Raji (cell line): ENCODE data around the gene ME3.

Source experiments
- POLR2A ChIP-seq: IDR thresholded peaks from 2 replicates; pipeline ENCODE4 v1.6.1; 2011; ENCODE audit warnings: low read depth, low read length, control low read depth; ENCODE audit not compliant: insufficient read depth

The ME3 gene

DNA sequence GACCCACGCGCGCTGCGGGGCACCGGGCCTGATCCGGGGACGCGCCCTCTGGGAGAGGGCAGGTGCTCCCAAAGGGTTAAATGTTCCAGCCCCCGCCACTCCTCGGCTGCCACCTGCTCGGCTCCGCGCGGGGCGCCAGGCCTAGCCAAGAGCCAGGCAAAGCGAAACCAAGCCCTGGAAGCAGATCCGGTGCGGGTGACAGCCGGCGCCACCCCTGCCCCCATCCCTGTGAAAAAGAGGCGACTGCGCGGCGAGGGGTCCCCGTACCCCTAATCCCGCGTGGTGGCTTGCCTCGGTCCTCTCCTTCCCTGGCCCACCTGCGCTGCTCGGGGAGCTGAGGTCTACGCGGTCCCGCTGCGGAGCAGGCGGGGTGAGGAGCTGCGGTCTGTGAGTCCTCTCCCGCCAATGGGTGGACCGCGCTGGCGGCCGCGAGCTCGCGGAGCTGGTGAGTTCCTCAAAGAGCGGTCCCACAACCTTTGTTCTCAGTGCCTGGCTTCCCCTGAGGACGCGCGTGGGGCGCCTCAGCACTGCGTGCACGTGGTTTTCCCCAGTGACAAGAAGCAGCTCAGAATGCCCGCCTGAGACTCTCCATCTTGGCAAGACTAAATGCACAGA, at the start of gene ME3:
Gene ME3, minus strand, starts transcription at position 610 of the 615 bp plus-strand sequence.
- TF ChIP-seq POLR2A = no peak

DNA sequence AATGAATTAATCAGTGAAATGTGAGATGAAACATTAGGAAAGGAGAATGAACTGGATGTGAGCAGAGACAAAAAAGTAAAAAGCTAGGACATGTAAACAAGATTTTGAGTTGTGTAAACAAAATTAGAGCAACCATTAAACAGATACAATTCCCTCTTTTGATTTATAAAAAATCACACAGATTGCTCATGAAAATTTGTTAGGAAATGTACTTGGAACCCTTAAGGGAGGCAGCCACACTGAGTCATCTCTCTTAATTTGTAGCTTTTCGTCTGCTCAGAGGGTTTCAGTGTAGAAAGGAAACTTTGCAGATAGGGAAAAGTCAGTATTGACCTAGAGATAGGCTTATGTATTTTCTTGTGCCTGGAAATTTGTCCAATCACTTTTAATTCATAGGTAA, 49.6 kb upstream of the ME3 start:
- TF ChIP-seq POLR2A = no peak

DNA sequence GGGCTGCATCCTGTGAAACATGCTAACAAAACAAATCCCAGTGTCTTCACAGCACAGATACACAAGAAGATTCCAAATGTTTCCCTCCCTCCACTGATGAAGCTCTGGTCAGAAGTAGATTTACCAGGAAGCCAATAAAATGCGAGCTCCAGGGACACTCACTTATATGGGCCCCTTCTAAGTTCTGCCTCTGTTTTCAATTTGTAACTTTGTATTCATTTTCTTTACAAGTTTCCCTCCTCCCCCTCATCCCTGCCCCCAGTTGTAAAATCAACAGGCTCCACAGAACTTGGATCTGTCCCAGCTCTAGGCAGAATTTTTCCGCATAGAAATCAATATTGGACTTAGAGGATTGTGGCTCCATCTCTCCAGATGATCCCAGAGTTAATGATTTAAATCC, 48.1 kb upstream of the ME3 start:
- TF ChIP-seq POLR2A = no peak

DNA sequence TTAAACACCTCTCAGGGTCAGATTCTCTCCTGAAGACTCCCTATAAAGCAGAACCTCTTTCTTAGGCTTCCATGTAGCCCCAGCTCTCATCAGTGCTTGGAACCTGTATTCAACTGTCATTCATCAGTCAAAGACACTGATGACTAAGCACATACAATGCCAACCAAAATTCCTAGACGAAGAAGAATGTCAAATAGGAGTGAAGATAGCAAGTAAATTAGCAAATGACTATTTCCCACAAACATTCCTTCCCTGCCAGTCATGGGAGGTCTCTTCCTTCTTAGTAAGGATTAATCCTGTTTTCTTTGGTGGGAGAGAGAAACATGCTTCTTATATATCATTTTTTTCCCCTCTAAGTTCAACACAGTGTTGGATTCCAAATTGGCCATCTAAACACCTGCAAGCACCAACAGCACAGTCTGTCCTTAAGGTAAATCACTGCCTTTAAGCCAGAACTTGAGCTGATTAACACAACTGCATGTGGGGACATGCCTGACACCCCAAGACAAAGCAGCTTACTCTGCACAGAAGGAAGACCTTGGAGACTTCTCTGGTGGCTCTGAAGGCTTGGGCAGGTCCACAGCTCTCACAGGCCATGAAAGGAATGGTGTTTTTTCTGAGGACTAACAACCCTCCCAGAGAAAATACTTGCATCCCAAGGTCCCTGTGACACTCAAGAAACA, 47.5 kb upstream of the ME3 start:
- no peak for TF ChIP-seq POLR2A

DNA sequence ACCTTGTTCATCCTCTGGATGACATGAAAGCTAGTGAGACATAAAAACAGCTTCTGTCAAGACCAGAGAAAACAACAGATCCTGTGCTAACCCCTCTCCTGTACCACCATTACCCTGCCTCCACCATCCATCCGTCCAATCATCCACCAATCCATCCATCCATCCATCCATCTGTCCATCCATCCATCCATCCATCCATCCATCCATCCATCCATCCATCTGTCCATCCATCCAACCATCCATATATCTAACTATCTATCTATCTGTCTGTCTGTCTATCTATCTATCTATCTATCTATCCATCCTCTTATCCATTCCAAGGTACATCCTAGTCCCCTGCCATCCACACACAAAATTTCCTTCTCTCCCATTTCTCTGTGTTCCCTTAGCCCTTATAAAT, 46.6 kb upstream of the ME3 start:
- TF ChIP-seq POLR2A = no peak

DNA sequence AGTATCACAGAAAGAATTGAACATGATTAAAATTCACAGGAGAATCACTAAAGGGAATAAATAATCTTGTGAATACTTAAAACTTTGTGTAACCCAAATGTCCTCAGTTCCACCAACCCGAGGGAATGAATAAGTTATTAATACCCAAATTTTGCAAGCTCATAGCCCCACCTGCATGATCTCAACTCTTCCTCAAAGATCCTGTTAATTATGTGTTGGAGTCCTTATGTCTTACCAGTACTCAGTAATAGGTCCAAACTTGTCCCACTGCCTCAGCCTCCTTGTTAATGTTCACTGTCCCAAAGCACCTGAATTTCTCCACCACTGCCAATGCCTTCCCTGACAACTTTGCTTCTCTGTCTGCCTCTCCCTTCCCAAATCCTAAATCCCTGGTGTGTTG, 46.1 kb upstream of the ME3 start:
- TF ChIP-seq POLR2A = no peak

DNA sequence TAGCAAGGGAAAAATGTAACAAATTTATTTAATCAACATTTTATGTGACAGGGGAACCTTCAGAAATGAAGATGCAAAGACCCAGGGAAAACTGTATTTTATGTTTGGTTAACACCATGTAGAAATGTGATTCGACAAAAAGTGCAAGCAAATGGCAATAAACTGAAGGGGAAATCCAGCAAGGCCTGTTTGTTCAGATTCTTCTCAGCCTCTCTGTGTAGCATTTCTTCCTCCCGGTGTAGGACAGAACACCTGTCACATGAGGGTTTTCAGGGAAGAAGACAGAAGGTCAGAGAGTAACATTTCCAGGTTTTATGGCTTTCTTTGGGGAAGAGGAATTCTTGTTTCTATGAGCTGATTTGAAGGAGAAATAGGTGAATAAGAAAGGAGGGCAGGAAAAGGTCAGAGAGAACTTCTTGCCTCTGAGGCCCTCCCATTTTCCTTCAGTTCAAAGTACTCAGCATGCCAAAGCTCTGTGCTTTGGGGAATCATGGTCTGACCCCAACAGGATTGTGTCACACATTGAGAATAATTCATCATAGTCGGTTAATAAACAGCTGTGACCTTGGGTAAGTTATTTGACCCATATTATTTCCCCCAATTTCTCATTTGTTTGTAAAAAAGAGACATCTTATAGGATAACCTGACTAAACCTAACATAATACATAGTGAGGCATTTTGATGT, 45.5 kb upstream of the ME3 start:
- no peak for TF ChIP-seq POLR2A

DNA sequence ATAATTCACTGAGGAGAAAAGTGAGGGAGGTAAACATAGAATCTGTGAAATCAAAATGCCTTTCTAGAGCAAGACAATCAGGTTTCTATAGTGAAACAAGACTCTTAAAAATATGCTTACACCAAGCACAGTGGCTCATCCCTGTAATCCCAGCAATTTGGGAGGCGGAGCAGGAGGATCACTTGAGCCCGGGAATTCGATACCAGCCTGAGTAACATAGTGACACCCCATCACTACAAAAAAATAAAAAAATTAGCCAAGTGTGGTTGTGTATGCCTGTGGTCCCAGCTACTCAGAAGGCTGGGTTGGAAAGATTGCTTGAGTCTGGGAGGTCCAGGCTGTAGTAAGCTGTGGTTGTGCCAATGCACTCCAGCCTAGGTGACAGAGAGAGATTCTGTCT, 43.2 kb upstream of the ME3 start:
- no peak for TF ChIP-seq POLR2A

DNA sequence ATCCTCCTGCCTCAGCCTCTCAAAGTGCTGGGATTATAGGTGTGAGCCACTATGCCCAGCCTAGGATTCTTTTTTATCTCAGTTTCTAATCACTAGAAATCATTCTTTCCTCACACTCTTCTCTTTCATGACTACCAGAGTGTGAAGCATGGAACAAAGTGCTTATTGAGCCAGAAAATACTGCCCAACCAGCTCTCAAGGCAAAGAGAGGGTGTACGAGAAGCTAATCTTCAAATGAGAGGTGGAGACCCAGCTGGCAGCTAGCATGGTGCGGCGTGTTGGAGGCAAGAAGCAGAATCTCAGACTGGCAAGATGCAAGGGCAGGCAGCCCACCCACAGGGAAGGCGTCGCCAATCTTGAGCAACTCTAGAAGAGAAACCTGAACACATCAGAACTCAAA, 41.1 kb upstream of the ME3 start:
- no peak for TF ChIP-seq POLR2A

DNA sequence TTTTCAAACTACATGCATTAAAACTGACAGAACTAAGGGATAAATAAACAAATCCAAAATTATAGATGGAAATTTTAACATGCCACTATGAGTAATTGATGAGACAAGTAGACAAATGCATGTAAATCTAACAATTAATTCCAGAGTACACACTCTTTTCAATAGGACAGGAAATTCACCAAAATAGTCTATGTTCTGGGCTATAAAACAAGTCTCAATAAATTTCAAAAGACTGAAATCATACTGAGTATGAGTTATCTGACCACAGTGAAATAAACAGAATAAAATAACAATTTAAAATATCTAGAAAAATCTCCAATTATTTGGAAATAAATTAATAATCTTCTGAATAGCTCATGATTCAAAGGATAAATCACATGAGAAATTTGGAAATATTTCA, 38.5 kb upstream of the ME3 start:
- no peak for TF ChIP-seq POLR2A

DNA sequence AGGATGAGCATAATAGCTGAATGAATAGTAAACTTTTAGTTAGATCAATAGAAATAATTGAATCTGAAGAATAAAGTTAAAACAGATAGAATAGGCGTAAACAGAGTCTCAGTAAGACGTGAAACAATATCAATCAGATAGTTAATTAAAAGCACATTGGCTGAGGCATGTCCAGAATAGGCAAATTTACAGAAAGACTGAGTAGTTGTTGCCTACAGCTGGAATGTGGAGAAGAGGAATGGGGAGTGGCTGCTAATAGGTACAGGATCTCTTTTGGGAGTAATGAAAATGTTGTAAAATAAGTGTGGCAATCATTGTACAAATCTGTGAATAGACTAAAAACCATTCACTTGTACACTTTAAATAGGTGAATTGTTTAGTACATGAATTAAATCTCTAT, 36.3 kb upstream of the ME3 start:
- TF ChIP-seq POLR2A = no peak

DNA sequence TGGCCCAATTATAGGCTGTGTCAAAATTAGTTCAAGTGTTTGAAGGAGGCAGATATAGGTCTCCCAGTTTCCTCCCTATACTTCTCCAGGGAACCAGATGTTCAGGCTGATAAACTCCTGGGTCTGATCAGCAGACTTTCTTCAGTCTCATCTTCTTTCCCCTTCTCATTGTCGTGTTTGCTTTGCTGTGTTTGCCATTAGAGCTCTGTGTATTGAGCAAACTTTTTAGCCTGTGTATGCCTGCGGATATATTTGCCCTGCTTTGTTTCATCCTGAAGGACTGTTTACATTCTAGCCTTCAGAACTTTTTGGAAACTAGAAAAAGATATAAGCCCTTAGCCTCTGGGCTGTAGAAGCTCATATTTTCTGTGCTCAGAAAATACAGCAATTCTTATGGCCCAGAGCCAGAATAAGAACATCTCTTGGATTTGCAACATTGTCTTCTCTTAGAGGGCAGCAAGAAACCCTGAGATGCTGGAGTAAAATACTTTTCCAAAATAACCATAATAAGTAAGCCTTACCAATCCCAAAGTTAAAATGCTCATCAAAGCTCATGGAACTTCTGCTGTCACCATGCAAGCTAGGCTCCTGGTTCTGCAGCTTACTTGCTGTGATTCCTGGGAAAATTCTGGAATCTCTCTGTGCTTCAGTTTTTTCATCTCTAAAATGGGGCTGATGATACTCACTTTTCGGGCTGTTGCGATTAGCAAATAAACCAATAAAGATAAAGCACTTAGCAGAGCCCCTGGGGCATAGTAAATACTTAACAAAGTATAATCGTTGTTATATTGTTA, 34.1 kb upstream of the ME3 start:
- no peak for TF ChIP-seq POLR2A

DNA sequence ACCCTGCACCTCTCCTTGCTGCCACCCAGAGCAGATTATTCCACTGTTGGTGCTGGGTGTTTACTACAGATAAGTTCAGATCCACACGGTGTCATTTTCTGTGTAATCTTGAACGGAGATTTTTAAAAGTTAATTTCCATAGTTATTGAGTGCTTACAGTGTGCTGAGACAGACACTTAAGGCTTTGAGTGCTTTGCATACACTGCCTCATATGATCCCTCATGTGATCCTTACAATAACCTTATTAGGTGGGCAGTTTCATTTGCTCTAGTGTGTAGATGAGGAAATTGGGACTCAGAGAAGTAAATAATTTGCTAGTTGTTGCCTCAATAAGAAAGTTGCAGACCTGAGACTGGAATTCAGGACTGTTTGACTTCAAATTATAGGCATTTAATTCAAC, 32.3 kb upstream of the ME3 start:
- TF ChIP-seq POLR2A = no peak

DNA sequence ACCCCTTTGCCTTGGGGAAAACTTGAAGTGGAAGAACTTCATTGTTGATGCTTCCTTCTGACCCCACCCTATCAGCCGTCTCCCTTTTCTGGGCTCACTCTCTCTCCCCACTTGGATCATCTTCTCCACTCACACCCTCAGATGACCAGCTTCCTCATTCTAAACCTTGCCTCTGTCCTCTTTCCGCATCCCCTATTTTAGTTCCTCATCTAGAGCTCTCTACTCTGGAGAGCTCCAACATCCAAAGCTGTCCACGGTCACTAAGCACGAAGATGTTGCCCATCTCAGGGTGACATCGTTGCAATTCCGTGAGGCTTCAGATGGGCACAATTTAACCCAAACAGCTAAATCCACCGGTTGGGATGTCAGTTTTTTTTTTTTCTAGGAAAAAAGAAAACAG, 31.6 kb upstream of the ME3 start:
- no peak for TF ChIP-seq POLR2A

DNA sequence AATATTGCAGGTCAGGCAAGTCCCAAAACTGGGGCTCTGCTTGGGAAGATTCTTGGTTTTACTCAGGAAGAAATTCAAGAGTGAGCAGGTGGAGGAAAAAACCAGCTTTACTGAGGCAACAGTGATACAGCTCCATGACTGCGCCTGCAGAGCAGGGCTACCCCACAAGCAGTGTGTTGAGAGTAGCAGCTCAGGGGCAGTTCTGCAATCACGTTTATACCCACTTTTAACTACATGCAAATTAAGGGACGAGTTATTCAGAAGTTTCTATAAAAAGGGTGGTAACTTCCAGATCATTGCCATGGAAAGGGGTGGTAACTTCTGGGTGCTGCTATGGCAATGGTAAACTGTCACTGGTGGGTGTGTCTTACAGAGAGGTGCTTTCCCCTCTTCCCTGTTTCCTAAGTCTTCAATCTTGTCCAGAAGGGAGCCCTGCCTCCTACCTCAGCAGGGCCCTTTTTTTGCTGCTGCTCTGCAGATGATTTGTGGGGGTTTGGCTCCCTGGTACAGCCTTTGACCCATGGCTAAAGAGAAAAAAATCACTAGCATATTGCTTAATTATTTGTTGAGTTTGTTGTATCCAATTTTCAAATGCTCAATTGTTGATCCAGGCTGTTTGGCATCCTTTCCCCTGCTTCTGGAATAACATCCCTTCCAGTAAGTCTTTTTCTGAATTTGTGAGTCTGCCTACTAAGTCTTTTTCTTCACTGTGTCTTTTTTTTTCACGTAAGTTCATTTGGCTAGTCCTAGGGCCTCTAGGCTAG, 30.0 kb upstream of the ME3 start:
- no peak for TF ChIP-seq POLR2A
